Stimulated activated CD8-positive, alpha-beta memory T cell treated with anti-CD3 and anti-CD28 coated beads, Interleukin-15, amount 100 ng/mL, for 24 hours (primary cell): ENCODE measurements around the gene MAP6.
"Not testable (repeated sequence)": the region's sequence is repeated elsewhere in the genome, so short reads cannot be mapped to it uniquely, and the experiment has no call there.

Experiments
- DNase-seq: peaks from one replicate; pipeline ENCODE4 v3.0.0-alpha.2; 2020; ENCODE audit warnings: low read depth

Gene MAP6

GRCh38 chr11:75668451-75669297 lies at the start of gene MAP6:
Gene MAP6, minus strand, starts transcription at chr11:75669038. Its CDS starts 669 bp downstream, at chr11:75668369.
- DNase-seq: no peak

- no peak for DNase-seq
Measured at GRCh38 chr11:75717608-75718418, 49.0 kb upstream of the MAP6 start, which contains the start of gene MOGAT2. Gene MOGAT2, plus strand, starts transcription at chr11:75717838. Its CDS starts 51 bp downstream, at chr11:75717889.

GRCh38 chr11:75716659-75717058 lies 47.8 kb upstream of the MAP6 start:
- DNase-seq: no peak

- no peak for DNase-seq
Measured at GRCh38 chr11:75715688-75716087, 46.9 kb upstream of the MAP6 start.

GRCh38 chr11:75714211-75714610 lies 45.4 kb upstream of the MAP6 start:
- DNase-seq: no peak

GRCh38 chr11:75706260-75706729 lies 37.5 kb upstream of the MAP6 start:
- peak; percentile 41 for DNase-seq

GRCh38 chr11:75705541-75705940 lies 36.7 kb upstream of the MAP6 start:
- no peak for DNase-seq

GRCh38 chr11:75703695-75704237 lies 34.9 kb upstream of the MAP6 start:
- DNase-seq: no peak

GRCh38 chr11:75700940-75701339 lies 32.1 kb upstream of the MAP6 start:
- DNase-seq: no peak

- no peak for DNase-seq
Measured at GRCh38 chr11:75697906-75698581, 29.2 kb upstream of the MAP6 start.

- DNase-seq: no peak
Measured at GRCh38 chr11:75691804-75692203, 23.0 kb upstream of the MAP6 start.

GRCh38 chr11:75689863-75690609 lies 21.2 kb upstream of the MAP6 start:
- no peak for DNase-seq

- DNase-seq: not testable (repeated sequence)
Measured at GRCh38 chr11:75683856-75684255, 15.0 kb upstream of the MAP6 start.

GRCh38 chr11:75679566-75679965 lies 10.7 kb upstream of the MAP6 start:
- DNase-seq: no peak

- no peak for DNase-seq
Measured at GRCh38 chr11:75678620-75679259, 9.9 kb upstream of the MAP6 start.

- no peak for DNase-seq
Measured at GRCh38 chr11:75677909-75678308, 9.1 kb upstream of the MAP6 start.

GRCh38 chr11:75677275-75677674 lies 8.4 kb upstream of the MAP6 start:
- no peak for DNase-seq

GRCh38 chr11:75673977-75674582 lies 5.2 kb upstream of the MAP6 start:
- DNase-seq: no peak

- DNase-seq: no peak
Measured at GRCh38 chr11:75667831-75668450, 897 bp downstream of the MAP6 start.
